Ovary (tissue), 9 donors: ENCODE measurements around the gene MGST2. TPM values are rescaled to one million over a fixed set of nuclear protein-coding genes. Genes with fewer than 3 reads are reported as not detected.

ENCODE experiments used
- DNase-seq, 5 donors: peaks; one replicate each; pipeline ENCODE4 v3.0.0-alpha.2; 2019 to 2020
- H3K27ac ChIP-seq, 2 donors: fragments of 200-600 bp; one replicate each; pipeline versions ENCODE4 v1.5.1 to v1.8.0; 2019 to 2022
- H3K27me3 ChIP-seq: fragments of 200-600 bp; one replicate; pipeline ENCODE4 v1.8.0; 2022
- H3K36me3 ChIP-seq: fragments of 200-600 bp; sonication (generic); one replicate; pipeline ENCODE4 v1.5.1; 2019
- H3K4me1 ChIP-seq: one replicate; pipeline ENCODE4 v1.8.1; 2013; ENCODE audit warnings: mild to moderate bottlenecking, moderate library complexity; ENCODE audit not compliant: insufficient read depth
- H3K4me3 ChIP-seq: fragments of 200-600 bp; sonication (generic); one replicate; pipeline ENCODE4 v1.5.1; 2017
- H3K9me3 ChIP-seq, 2 donors: fragments of 200-600 bp in 1 of 2; sonication (generic) in 1 of 2; one replicate each; pipeline versions ENCODE4 v1.5.1 to v1.8.1; 2013 to 2019; ENCODE audit warnings: mild to moderate bottlenecking in 1 of 2, moderate library complexity in 1 of 2
- CTCF ChIP-seq, 3 donors: fragments of 450-650 bp in 2 of 3; fragments of 200-600 bp in 1 of 3; IDR thresholded peaks; one replicate each; pipeline versions ENCODE4 v1.5.1 to v1.8.0; 2016 to 2022; ENCODE audit warnings: antibody characterized with exemption in 3 of 3, mild to moderate bottlenecking in 1 of 3
- EP300 ChIP-seq: sonication (generic); formaldehyde crosslinking; IDR thresholded peaks from one replicate; pipeline ENCODE4 v1.6.1; 2017; ENCODE audit warnings: antibody characterized with exemption
- POLR2A ChIP-seq: fragments of 450-650 bp; IDR thresholded peaks from one replicate; pipeline ENCODE4 v1.6.1; 2017; ENCODE audit warnings: antibody characterized with exemption, mild to moderate bottlenecking, moderate library complexity
- WGBS, 3 donors: extraction: QIAGEN DNeasy Blood & Tissue Kit in 1 of 3; methylation state at CpG; one replicate each; pipeline versions ENCODE4 v1.1.5 to v1.1.7; 2013 to 2017; 5-methylcytosine and 5-hydroxymethylcytosine counted together
- intact Hi-C, 4 donors: fragments of 100-400 bp; cut with DNase I; formaldehyde crosslinking; loops; one replicate each; pipeline versions ENCODE4 v1.11.0 to v1.15.1; 2022 to 2023
- polyA plus RNA-seq, 2 donors: library from polyadenylated mRNA; stranded (reverse); fragments of 200-250 nt in 1 of 2; fragments of 350-450 nt in 1 of 2; fragmentation: Illumina TruSeq in 1 of 2; extraction: RNeasy Lipid Tissue Mini Kit (QIAGEN cat#74804) in 1 of 2; gene quantifications; one replicate each; pipeline ENCODE4 v1.2.3, GENCODE V29; 2013 to 2014
- total RNA-seq, 7 donors: library from RNA; depleted of rRNA in 2 of 7; stranded (reverse); fragments of >200 nt in 2 of 7; fragmentation: NEBNext Ultra II Directional in 3 of 7; extraction: Animal tissue kit (Norgen Biotek cat#: 25700) in 3 of 7; gene quantifications; one replicate each; pipeline versions ENCODE4 v1.1.0 to v1.2.4, GENCODE V29; 2016 to 2023
- donor health status: DM: no; HTN: no; CAD: no; lungs with moderate emphysema.
- donor health status: DM: no; HTN: no; CAD: no.
- donor health status: Bipolar disorder and iron deficiency.
- donor health status: DM: yes; HTN: yes; CAD: no.
- donor health status: DM: no; HTN: no; CAD: no.
- donor health status: DM: yes; HTN: yes; CAD: no.

Gene MGST2
- total and polyA plus RNA-seq, 9 donors, result 14.5 to 76.5 (median 28.3) TPM

- TF ChIP-seq POLR2A, result no peak
- no peak for TF ChIP-seq EP300
- no peak for TF ChIP-seq CTCF (IDR thresholded peaks at IDR 0.05)
- H3K36me3 ChIP-seq, result no peaks in the 10 kb centered on the region
- 85 to 99% (median 96%) methylated on average over 4 of the region's 4 CpGs for WGBS, 3 donors
- H3K4me3 ChIP-seq, result no peak overlapping the region
- DNase-seq, result no peak
- H3K4me1 ChIP-seq, result no peaks in the 10 kb centered on the region
- H3K9me3 ChIP-seq, result no peaks in the 10 kb centered on the region
- intact Hi-C loops, result loop anchor here in 1 of 4 donors (10.0 kb wide), 1 partner anchor 362 kb away; no protein-coding TSS in a partner anchor
- no peaks in the 10 kb centered on the region for H3K27me3 ChIP-seq
- H3K27ac ChIP-seq, result no peak overlapping the region
Measured at GRCh38 chr4:139672732-139673131, 7.1 kb downstream of the MGST2 start.

- Histone ChIP-seq H3K36me3 (no peaks in the 10 kb centered on the region), H3K4me1 (no peaks in the 10 kb centered on the region), H3K9me3 (no peaks in the 10 kb centered on the region), H3K27ac (no peak overlapping the region), H3K4me3 (no peak overlapping the region), H3K27me3 (no peaks in the 10 kb centered on the region)
- TF ChIP-seq EP300 (no peak), CTCF (IDR thresholded peaks at IDR 0.05) (no peak), POLR2A (no peak)
- 91 to 94% (median 94%) methylated on average over 10 of the region's 10 CpGs for WGBS, 3 donors
- DNase-seq, result no peak
- intact Hi-C loops, result loop anchor here in 1 of 4 donors (10.0 kb wide), 1 partner anchor 360 kb away; no protein-coding TSS in a partner anchor
Measured at GRCh38 chr4:139674875-139675550, 9.4 kb downstream of the MGST2 start.

GRCh38 chr4:139675651-139676050, 10.0 kb downstream of the MGST2 start:
- Histone ChIP-seq H3K27ac (no peak overlapping the region), H3K4me1 (no peaks in the 10 kb centered on the region)

GRCh38 chr4:139676365-139676764, 10.7 kb downstream of the MGST2 start:
- Histone ChIP-seq H3K36me3 (no peaks in the 10 kb centered on the region), H3K27me3 (no peaks in the 10 kb centered on the region), H3K4me1 (no peaks in the 10 kb centered on the region), H3K27ac (no peak overlapping the region), H3K9me3 (no peaks in the 10 kb centered on the region), H3K4me3 (no peak overlapping the region)
- intact Hi-C loops, result loop anchor here in 1 of 4 donors (10.0 kb wide), 1 partner anchor 358 kb away; no protein-coding TSS in a partner anchor
- TF ChIP-seq CTCF (IDR thresholded peaks at IDR 0.05) (no peak), POLR2A (no peak), EP300 (no peak)
- 78 to 92% (median 91%) methylated on average over 2 of the region's 2 CpGs for WGBS, 3 donors
- DNase-seq, result no peak

More at GRCh38 chr4:139675651-139676050, 10.0 kb downstream of the MGST2 start:
- TF ChIP-seq CTCF (IDR thresholded peaks at IDR 0.05) (no peak), POLR2A (no peak), EP300 (no peak)
- intact Hi-C loops, result loop anchor here in 1 of 4 donors (10.0 kb wide), 1 partner anchor 359 kb away; no protein-coding TSS in a partner anchor
- no peaks in the 10 kb centered on the region for H3K36me3 ChIP-seq
- H3K4me3 ChIP-seq, result no peak overlapping the region
- DNase-seq, result no peak
- H3K27me3 ChIP-seq, result no peaks in the 10 kb centered on the region
- 94 to 96% (median 95%) methylated on average over 9 of the region's 9 CpGs for WGBS, 3 donors
- no peaks in the 10 kb centered on the region for H3K9me3 ChIP-seq
